Measurements from ENCODE around the gene SOX11. TPM values are rescaled to one million over a fixed set of nuclear protein-coding genes. Genes with fewer than 3 reads are reported as not detected.

SOX11 gene
- total RNA-seq, 1 donor from 2014 or later, result 31.6 TPM

GRCh38 chr2:5729416-5729815 is 37.2 kb downstream of the SOX11 start:
- Mint-ChIP-seq H3K9me3 (ENCODE audit: low read depth) (no peaks in the 10 kb centered on the region), H3K27me3 (ENCODE audit: low read depth) (no peaks in the 10 kb centered on the region), H3K4me1 (ENCODE audit: low read depth) (peaks cover 4% of the 10 kb centered on the region), H3K36me3 (ENCODE audit: low read depth) (no peaks in the 10 kb centered on the region), H3K4me3 (ENCODE audit: unreplicated experiment) (no peak overlapping the region), H3K27ac (ENCODE audit: unreplicated experiment) (no peak overlapping the region)
- no peak for TF ChIP-seq CTCF (IDR thresholded peaks at IDR 0.05)
- no peak for DNase-seq (ENCODE audit: low spot score)

GRCh38 chr2:5730386-5730785 is 38.2 kb downstream of the SOX11 start:
- DNase-seq (ENCODE audit: low spot score), result no peak
- H3K27ac Mint-ChIP-seq (ENCODE audit: unreplicated experiment), result no peak overlapping the region
- no peaks in the 10 kb centered on the region for H3K27me3 Mint-ChIP-seq (ENCODE audit: low read depth)
- H3K4me1 Mint-ChIP-seq (ENCODE audit: low read depth), result peaks cover 4% of the 10 kb centered on the region
- no peaks in the 10 kb centered on the region for H3K36me3 Mint-ChIP-seq (ENCODE audit: low read depth)
- TF ChIP-seq CTCF (IDR thresholded peaks at IDR 0.05), result no peak
- H3K9me3 Mint-ChIP-seq (ENCODE audit: low read depth), result no peaks in the 10 kb centered on the region
- H3K4me3 Mint-ChIP-seq (ENCODE audit: unreplicated experiment), result no peak overlapping the region

GRCh38 chr2:5734859-5735520 is 42.8 kb downstream of the SOX11 start:
- Mint-ChIP-seq H3K4me1 (ENCODE audit: low read depth) (no peaks in the 10 kb centered on the region), H3K27me3 (ENCODE audit: low read depth) (no peaks in the 10 kb centered on the region), H3K9me3 (ENCODE audit: low read depth) (no peaks in the 10 kb centered on the region), H3K4me3 (ENCODE audit: unreplicated experiment) (no peak overlapping the region), H3K27ac (ENCODE audit: unreplicated experiment) (no peak overlapping the region), H3K36me3 (ENCODE audit: low read depth) (no peaks in the 10 kb centered on the region)
- DNase-seq (ENCODE audit: low spot score), result no peak
- no peak for TF ChIP-seq CTCF (IDR thresholded peaks at IDR 0.05)

GRCh38 chr2:5735521-5735861 is 43.3 kb downstream of the SOX11 start:
- TF ChIP-seq CTCF (IDR thresholded peaks at IDR 0.05), result no peak
- Mint-ChIP-seq H3K4me1 (ENCODE audit: low read depth) (no peaks in the 10 kb centered on the region), H3K27ac (ENCODE audit: unreplicated experiment) (no peak overlapping the region), H3K27me3 (ENCODE audit: low read depth) (no peaks in the 10 kb centered on the region), H3K9me3 (ENCODE audit: low read depth) (no peaks in the 10 kb centered on the region), H3K36me3 (ENCODE audit: low read depth) (no peaks in the 10 kb centered on the region), H3K4me3 (ENCODE audit: unreplicated experiment) (no peak overlapping the region)
- DNase-seq (ENCODE audit: low spot score), result no peak

- no peaks in the 10 kb centered on the region for H3K36me3 Mint-ChIP-seq (ENCODE audit: low read depth)
- H3K4me3 Mint-ChIP-seq (ENCODE audit: unreplicated experiment), result no peak overlapping the region
- H3K9me3 Mint-ChIP-seq (ENCODE audit: low read depth), result no peaks in the 10 kb centered on the region
- no peaks in the 10 kb centered on the region for H3K27me3 Mint-ChIP-seq (ENCODE audit: low read depth)
- TF ChIP-seq CTCF (IDR thresholded peaks at IDR 0.05), result no peak
- DNase-seq (ENCODE audit: low spot score), result no peak
- H3K4me1 Mint-ChIP-seq (ENCODE audit: low read depth), result no peaks in the 10 kb centered on the region
- H3K27ac Mint-ChIP-seq (ENCODE audit: unreplicated experiment), result no peak overlapping the region
These were observed 43.9 kb downstream of the SOX11 start for GRCh38 chr2:5736050-5736449.

All from chondrocyte (in vitro differentiated cells).